ENCODE results near the gene OR2M3. TPM values are rescaled to one million over a fixed set of nuclear protein-coding genes. Genes with fewer than 3 reads are reported as not detected.

The OR2M3 gene
- total RNA-seq (2014; rRNA removed; shearing (Covaris generic)), result not detected in 2 replicates

GRCh38 chr1:248196965-248197364, at the start of gene OR2M3:
OR2M3 (plus strand) TSS chr1:248197265; CDS start chr1:248203068, 5,803 bp downstream.
- H3K27me3 ChIP-seq (ENCODE audit: control insufficient read depth, insufficient read depth, low read length), result no peaks in the 10 kb centered on the region
- no peak within 1 kb of the TSS for H3K4me3 ChIP-seq (ENCODE audit: insufficient read depth, low read depth, low read length)
- H3K36me3 ChIP-seq (replicated peaks; ENCODE audit: control insufficient read depth, insufficient read depth, low read length), result no peaks in the 10 kb centered on the region
- DNase-seq, result no peak

- no peak for DNase-seq
- H3K4me3 ChIP-seq (ENCODE audit: insufficient read depth, low read depth, low read length), result no peak overlapping the region
- H3K27me3 ChIP-seq (ENCODE audit: control insufficient read depth, insufficient read depth, low read length), result no peaks in the 10 kb centered on the region
- H3K36me3 ChIP-seq (replicated peaks; ENCODE audit: control insufficient read depth, insufficient read depth, low read length), result no peaks in the 10 kb centered on the region
Measured at GRCh38 chr1:248152056-248152827, 44.8 kb upstream of the OR2M3 start.

GRCh38 chr1:248155927-248156326, 41.1 kb upstream of the OR2M3 start:
- no peaks in the 10 kb centered on the region for H3K36me3 ChIP-seq (replicated peaks; ENCODE audit: control insufficient read depth, insufficient read depth, low read length)
- no peak overlapping the region for H3K4me3 ChIP-seq (ENCODE audit: insufficient read depth, low read depth, low read length)
- no peaks in the 10 kb centered on the region for H3K27me3 ChIP-seq (ENCODE audit: control insufficient read depth, insufficient read depth, low read length)
- DNase-seq, result no peak

GRCh38 chr1:248158758-248159157, 38.3 kb upstream of the OR2M3 start:
- Histone ChIP-seq H3K4me3 (ENCODE audit: insufficient read depth, low read depth, low read length) (no peak overlapping the region), H3K36me3 (replicated peaks; ENCODE audit: control insufficient read depth, insufficient read depth, low read length) (no peaks in the 10 kb centered on the region), H3K27me3 (ENCODE audit: control insufficient read depth, insufficient read depth, low read length) (no peaks in the 10 kb centered on the region)
- DNase-seq, result no peak

- no peaks in the 10 kb centered on the region for H3K36me3 ChIP-seq (replicated peaks; ENCODE audit: control insufficient read depth, insufficient read depth, low read length)
- H3K4me3 ChIP-seq (ENCODE audit: insufficient read depth, low read depth, low read length), result no peak overlapping the region
- H3K27me3 ChIP-seq (ENCODE audit: control insufficient read depth, insufficient read depth, low read length), result no peaks in the 10 kb centered on the region
- no peak for DNase-seq
Measured at GRCh38 chr1:248164031-248164430, 33.0 kb upstream of the OR2M3 start.

GRCh38 chr1:248165186-248165585, 31.9 kb upstream of the OR2M3 start:
- no peaks in the 10 kb centered on the region for H3K36me3 ChIP-seq (replicated peaks; ENCODE audit: control insufficient read depth, insufficient read depth, low read length)
- H3K4me3 ChIP-seq (ENCODE audit: insufficient read depth, low read depth, low read length), result no peak overlapping the region
- H3K27me3 ChIP-seq (ENCODE audit: control insufficient read depth, insufficient read depth, low read length), result no peaks in the 10 kb centered on the region

GRCh38 chr1:248174521-248174920, 22.5 kb upstream of the OR2M3 start, which contains the start of gene OR2M2:
OR2M2 (plus strand) TSS chr1:248174821; CDS start chr1:248179986, 5,165 bp downstream.
- no peak for DNase-seq
- Histone ChIP-seq H3K27me3 (ENCODE audit: control insufficient read depth, insufficient read depth, low read length) (no peaks in the 10 kb centered on the region), H3K36me3 (replicated peaks; ENCODE audit: control insufficient read depth, insufficient read depth, low read length) (no peaks in the 10 kb centered on the region), H3K4me3 (ENCODE audit: insufficient read depth, low read depth, low read length) (no peak within 1 kb of the TSS)

More at GRCh38 chr1:248165186-248165585, 31.9 kb upstream of the OR2M3 start:
- no peak for DNase-seq

- Histone ChIP-seq H3K36me3 (replicated peaks; ENCODE audit: control insufficient read depth, insufficient read depth, low read length) (no peaks in the 10 kb centered on the region), H3K27me3 (ENCODE audit: control insufficient read depth, insufficient read depth, low read length) (no peaks in the 10 kb centered on the region), H3K4me3 (ENCODE audit: insufficient read depth, low read depth, low read length) (no peak overlapping the region)
- no peak for DNase-seq
Measured at GRCh38 chr1:248183996-248184395, 13.1 kb upstream of the OR2M3 start.

- no peaks in the 10 kb centered on the region for H3K36me3 ChIP-seq (replicated peaks; ENCODE audit: control insufficient read depth, insufficient read depth, low read length)
- DNase-seq, result no peak
- H3K27me3 ChIP-seq (ENCODE audit: control insufficient read depth, insufficient read depth, low read length), result no peaks in the 10 kb centered on the region
- no peak overlapping the region for H3K4me3 ChIP-seq (ENCODE audit: insufficient read depth, low read depth, low read length)
Measured at GRCh38 chr1:248187363-248187762, 9.7 kb upstream of the OR2M3 start.

- Histone ChIP-seq H3K27me3 (ENCODE audit: control insufficient read depth, insufficient read depth, low read length) (no peaks in the 10 kb centered on the region), H3K4me3 (ENCODE audit: insufficient read depth, low read depth, low read length) (no peak overlapping the region), H3K36me3 (replicated peaks; ENCODE audit: control insufficient read depth, insufficient read depth, low read length) (no peaks in the 10 kb centered on the region)
- no peak for DNase-seq
Measured at GRCh38 chr1:248189026-248189425, 8.0 kb upstream of the OR2M3 start.

GRCh38 chr1:248194117-248194516, 2.9 kb upstream of the OR2M3 start:
- H3K27me3 ChIP-seq (ENCODE audit: control insufficient read depth, insufficient read depth, low read length), result no peaks in the 10 kb centered on the region
- no peak overlapping the region for H3K4me3 ChIP-seq (ENCODE audit: insufficient read depth, low read depth, low read length)
- H3K36me3 ChIP-seq (replicated peaks; ENCODE audit: control insufficient read depth, insufficient read depth, low read length), result no peaks in the 10 kb centered on the region
- no peak for DNase-seq

GRCh38 chr1:248215880-248216279, 18.8 kb downstream of the OR2M3 start:
- H3K36me3 ChIP-seq (replicated peaks; ENCODE audit: control insufficient read depth, insufficient read depth, low read length), result no peaks in the 10 kb centered on the region
- no peak overlapping the region for H3K4me3 ChIP-seq (ENCODE audit: insufficient read depth, low read depth, low read length)
- no peak for DNase-seq

GRCh38 chr1:248225537-248225936, 28.5 kb downstream of the OR2M3 start:
- Histone ChIP-seq H3K36me3 (replicated peaks; ENCODE audit: control insufficient read depth, insufficient read depth, low read length) (no peaks in the 10 kb centered on the region), H3K27me3 (ENCODE audit: control insufficient read depth, insufficient read depth, low read length) (no peaks in the 10 kb centered on the region), H3K4me3 (ENCODE audit: insufficient read depth, low read depth, low read length) (no peak overlapping the region)
- DNase-seq, result no peak

More at GRCh38 chr1:248215880-248216279, 18.8 kb downstream of the OR2M3 start:
- H3K27me3 ChIP-seq (ENCODE audit: control insufficient read depth, insufficient read depth, low read length), result no peaks in the 10 kb centered on the region

GRCh38 chr1:248229360-248229908, 32.4 kb downstream of the OR2M3 start:
- H3K27me3 ChIP-seq (ENCODE audit: control insufficient read depth, insufficient read depth, low read length), result no peaks in the 10 kb centered on the region
- DNase-seq, result no peak
- H3K36me3 ChIP-seq (replicated peaks; ENCODE audit: control insufficient read depth, insufficient read depth, low read length), result no peaks in the 10 kb centered on the region
- no peak overlapping the region for H3K4me3 ChIP-seq (ENCODE audit: insufficient read depth, low read depth, low read length)

- H3K36me3 ChIP-seq (replicated peaks; ENCODE audit: control insufficient read depth, insufficient read depth, low read length), result no peaks in the 10 kb centered on the region
- no peaks in the 10 kb centered on the region for H3K27me3 ChIP-seq (ENCODE audit: control insufficient read depth, insufficient read depth, low read length)
- no peak for DNase-seq
- no peak within 1 kb of the TSS for H3K4me3 ChIP-seq (ENCODE audit: insufficient read depth, low read depth, low read length)
Measured at GRCh38 chr1:248231117-248231516, 34.1 kb downstream of the OR2M3 start, which contains the start of gene OR2M4. OR2M4 (plus strand) TSS chr1:248231417; CDS start chr1:248238929, 7,512 bp downstream.

All from H7 (cell line).